GM12801 (cell line): ENCODE results near the gene KRT5.

ENCODE experiments used
- TF ChIP-seq, protein P1 (sequence below): IDR thresholded peaks from one replicate; pipeline ENCODE4 v1.5.1; 2011; ENCODE audit warnings: control low read depth; ENCODE audit not compliant: insufficient read length; ENCODE audit errors: extremely low read depth

The KRT5 gene

GRCh38 chr12:52519826-52520662, at the start of gene KRT5:
Gene KRT5, minus strand, starts transcription at chr12:52520394. Its CDS starts 98 bp downstream, at chr12:52520296.
- TF ChIP-seq, protein P1, sequence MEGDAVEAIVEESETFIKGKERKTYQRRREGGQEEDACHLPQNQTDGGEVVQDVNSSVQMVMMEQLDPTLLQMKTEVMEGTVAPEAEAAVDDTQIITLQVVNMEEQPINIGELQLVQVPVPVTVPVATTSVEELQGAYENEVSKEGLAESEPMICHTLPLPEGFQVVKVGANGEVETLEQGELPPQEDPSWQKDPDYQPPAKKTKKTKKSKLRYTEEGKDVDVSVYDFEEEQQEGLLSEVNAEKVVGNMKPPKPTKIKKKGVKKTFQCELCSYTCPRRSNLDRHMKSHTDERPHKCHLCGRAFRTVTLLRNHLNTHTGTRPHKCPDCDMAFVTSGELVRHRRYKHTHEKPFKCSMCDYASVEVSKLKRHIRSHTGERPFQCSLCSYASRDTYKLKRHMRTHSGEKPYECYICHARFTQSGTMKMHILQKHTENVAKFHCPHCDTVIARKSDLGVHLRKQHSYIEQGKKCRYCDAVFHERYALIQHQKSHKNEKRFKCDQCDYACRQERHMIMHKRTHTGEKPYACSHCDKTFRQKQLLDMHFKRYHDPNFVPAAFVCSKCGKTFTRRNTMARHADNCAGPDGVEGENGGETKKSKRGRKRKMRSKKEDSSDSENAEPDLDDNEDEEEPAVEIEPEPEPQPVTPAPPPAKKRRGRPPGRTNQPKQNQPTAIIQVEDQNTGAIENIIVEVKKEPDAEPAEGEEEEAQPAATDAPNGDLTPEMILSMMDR, result no peak

DNA sequence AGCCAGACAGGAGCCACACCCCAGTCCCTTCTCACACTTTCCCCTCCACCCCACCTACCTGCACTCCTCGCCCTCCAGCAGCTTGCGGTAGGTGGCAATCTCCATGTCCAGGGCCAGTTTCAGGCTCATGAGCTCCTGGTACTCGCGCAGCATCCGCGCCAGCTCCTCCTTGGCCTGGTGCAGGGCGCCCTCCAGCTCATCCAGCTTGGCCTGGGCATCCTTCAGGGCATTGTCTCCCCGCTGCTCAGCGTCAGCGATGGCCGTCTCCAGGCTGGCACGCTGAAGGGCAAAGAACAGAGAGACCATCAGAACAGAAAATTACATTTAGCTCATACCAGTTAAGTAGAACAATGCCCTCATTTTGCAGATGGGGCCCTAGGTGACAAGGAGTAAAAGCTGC, 47.9 kb upstream of the KRT5 start:
- TF ChIP-seq, protein P1, result no peak

- TF ChIP-seq, protein P1, result no peak
Observed at GRCh38 chr12:52566847-52567291, 46.7 kb upstream of the KRT5 start.

- TF ChIP-seq, protein P1, result no peak
Observed at GRCh38 chr12:52564582-52564981, 44.4 kb upstream of the KRT5 start.

- TF ChIP-seq, protein P1, result no peak
Observed at GRCh38 chr12:52561880-52562449, 41.8 kb upstream of the KRT5 start.

- TF ChIP-seq, protein P1, result no peak
Observed at GRCh38 chr12:52559979-52560378, 39.8 kb upstream of the KRT5 start.

DNA sequence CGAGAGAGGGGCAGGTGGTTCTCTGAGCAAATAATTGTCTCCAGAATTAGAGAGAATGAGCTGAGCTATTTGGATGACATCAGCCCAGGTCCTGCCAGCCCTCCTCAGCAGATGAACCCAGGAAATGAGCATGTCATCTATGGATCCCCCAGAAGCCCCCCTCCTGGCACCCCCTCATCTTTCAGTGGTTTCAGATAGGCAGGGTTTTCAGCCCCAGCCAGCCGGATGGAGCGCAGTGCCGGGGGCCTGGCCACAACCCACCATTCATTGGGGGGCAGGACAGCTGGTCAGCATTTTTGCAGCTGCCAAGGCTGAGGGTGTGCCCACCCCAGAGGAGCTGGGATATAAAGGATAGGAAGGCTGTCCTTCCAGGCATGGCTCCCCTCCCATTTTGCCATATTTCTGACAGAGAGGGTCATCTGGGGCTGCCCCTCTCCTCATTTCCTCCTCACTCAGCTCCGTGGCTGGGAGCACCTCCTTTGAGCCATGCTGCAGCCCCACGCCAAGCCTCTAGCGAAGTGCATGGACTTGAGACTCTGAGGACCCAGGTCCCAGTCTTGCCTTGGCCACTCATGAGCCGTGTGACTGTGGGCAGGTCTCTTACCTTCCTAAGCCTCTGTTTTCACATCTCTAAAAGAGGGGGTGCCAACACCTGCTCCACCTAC, 38.7 kb upstream of the KRT5 start:
- TF ChIP-seq, protein P1, result no peak
